ENCODE results near the gene KCNH1. TPM values are rescaled to one million over a fixed set of nuclear protein-coding genes. Genes with fewer than 3 reads are reported as not detected.
A peak's percentile ranks its signal among the peaks of the same experiment; 100 is the strongest.

The KCNH1 gene
- total RNA-seq, 1 donor from 2014 or later, result not detected

DNA sequence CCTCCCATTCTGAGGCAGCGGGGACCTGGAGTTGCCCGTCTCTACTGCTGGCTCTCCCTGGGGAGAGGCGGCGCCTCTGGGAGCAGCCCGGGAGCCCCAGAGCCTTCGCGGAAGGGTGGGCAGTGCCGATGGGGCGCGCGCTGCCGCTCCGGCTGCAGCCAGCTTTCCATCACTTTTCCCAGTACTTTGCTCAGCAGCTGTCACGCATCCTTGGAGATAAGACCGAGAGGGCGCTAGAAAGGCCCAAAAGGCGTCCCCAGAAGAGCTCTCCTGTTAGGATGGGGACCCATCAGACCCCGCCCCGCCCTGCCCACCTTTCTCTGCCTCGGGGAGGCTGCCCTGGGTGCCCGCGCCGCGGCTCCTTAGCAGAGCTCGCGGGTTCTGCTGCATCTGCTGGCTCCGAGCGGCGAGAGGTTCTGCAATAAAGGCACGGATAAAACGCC lies 534 bp downstream of the KCNH1 start:
- Histone ChIP-seq H3K4me1 (peaks cover 13% of the 10 kb centered on the region), H3K27ac (no peak overlapping the region), H3K27me3 (peaks cover 51% of the 10 kb centered on the region), H3K9me3 (no peaks in the 10 kb centered on the region), H3K36me3 (no peaks in the 10 kb centered on the region), H3K4me3 (peak overlapping the region; percentile 43)
- DNase-seq (no peak), ATAC-seq (peak; percentile 6)
- TF ChIP-seq, protein P1, sequence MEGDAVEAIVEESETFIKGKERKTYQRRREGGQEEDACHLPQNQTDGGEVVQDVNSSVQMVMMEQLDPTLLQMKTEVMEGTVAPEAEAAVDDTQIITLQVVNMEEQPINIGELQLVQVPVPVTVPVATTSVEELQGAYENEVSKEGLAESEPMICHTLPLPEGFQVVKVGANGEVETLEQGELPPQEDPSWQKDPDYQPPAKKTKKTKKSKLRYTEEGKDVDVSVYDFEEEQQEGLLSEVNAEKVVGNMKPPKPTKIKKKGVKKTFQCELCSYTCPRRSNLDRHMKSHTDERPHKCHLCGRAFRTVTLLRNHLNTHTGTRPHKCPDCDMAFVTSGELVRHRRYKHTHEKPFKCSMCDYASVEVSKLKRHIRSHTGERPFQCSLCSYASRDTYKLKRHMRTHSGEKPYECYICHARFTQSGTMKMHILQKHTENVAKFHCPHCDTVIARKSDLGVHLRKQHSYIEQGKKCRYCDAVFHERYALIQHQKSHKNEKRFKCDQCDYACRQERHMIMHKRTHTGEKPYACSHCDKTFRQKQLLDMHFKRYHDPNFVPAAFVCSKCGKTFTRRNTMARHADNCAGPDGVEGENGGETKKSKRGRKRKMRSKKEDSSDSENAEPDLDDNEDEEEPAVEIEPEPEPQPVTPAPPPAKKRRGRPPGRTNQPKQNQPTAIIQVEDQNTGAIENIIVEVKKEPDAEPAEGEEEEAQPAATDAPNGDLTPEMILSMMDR (IDR thresholded peaks at IDR 0.05), result no peak
- intact Hi-C loops (cut with DNase I), result loop anchor here (10.0 kb wide), 1 partner anchor 679 kb away; no protein-coding TSS in a partner anchor

- Histone ChIP-seq H3K4me1 (peaks cover 13% of the 10 kb centered on the region), H3K27ac (no peak overlapping the region), H3K36me3 (no peaks in the 10 kb centered on the region), H3K27me3 (peaks cover 51% of the 10 kb centered on the region), H3K4me3 (no peak overlapping the region), H3K9me3 (no peaks in the 10 kb centered on the region)
- intact Hi-C loops (cut with DNase I), result loop anchor here (10.0 kb wide), 1 partner anchor 678 kb away; no protein-coding TSS in a partner anchor
- ATAC-seq, result no peak
- no peak for DNase-seq
- TF ChIP-seq, protein P1 (IDR thresholded peaks at IDR 0.05), result no peak
These were observed 1.1 kb downstream of the KCNH1 start for GRCh38 chr1:211132721-211133392.

DNA sequence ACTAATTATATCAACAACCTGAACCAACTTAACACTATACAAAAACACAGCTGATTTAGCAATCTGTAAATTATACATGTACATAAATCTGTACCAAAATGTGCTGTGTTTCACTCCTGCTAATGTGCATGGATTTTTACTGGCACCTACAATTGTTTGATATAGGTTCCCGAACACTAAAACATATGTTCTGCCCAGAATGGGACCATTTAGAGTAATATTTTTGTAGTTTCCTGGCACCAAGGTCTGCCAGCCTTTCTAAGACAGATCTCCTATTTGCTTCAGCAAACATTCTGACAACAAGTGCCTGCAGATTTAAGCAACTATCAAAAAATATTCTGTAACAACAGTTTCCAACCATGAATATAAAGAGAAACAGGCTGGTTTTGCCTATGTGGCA lies 4.2 kb downstream of the KCNH1 start:
- intact Hi-C loops (cut with DNase I), result loop anchor here (10.0 kb wide), 1 partner anchor 675 kb away; no protein-coding TSS in a partner anchor
- no peaks in the 10 kb centered on the region for H3K9me3 ChIP-seq
- TF ChIP-seq, protein P1 (IDR thresholded peaks at IDR 0.05), result no peak
- H3K27me3 ChIP-seq, result peaks cover 40% of the 10 kb centered on the region
- peaks cover 13% of the 10 kb centered on the region for H3K4me1 ChIP-seq
- no peak overlapping the region for H3K27ac ChIP-seq
- H3K36me3 ChIP-seq, result no peaks in the 10 kb centered on the region
- no peak overlapping the region for H3K4me3 ChIP-seq
- ATAC-seq, result no peak
- DNase-seq, result no peak

DNA sequence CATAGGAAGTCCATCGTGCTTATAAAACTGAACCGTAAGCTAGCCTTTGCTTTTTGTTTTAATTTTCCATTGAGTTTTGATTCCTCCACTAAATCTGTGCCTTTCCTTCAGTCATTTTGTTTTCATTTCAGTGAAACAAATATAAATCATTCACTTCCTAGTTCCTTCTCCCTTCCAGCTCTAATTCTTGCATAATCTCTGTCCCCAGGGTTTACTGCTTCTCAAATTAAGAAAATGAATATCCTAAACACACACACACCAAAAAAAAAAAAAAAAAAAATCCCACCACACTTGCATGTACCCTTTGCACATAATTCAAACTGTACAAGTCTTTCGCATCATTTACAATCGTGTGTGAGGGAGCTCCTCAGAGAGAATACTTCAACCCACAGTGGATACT lies 6.8 kb downstream of the KCNH1 start:
- no peaks in the 10 kb centered on the region for H3K9me3 ChIP-seq
- TF ChIP-seq, protein P1 (IDR thresholded peaks at IDR 0.05), result no peak
- no peak overlapping the region for H3K27ac ChIP-seq
- H3K4me3 ChIP-seq, result no peak overlapping the region
- ATAC-seq (no peak), DNase-seq (no peak)
- intact Hi-C loops (cut with DNase I), result no loop called here
- H3K36me3 ChIP-seq, result no peaks in the 10 kb centered on the region
- H3K27me3 ChIP-seq, result peaks cover 17% of the 10 kb centered on the region
- H3K4me1 ChIP-seq, result no peaks in the 10 kb centered on the region

- Histone ChIP-seq H3K36me3 (no peaks in the 10 kb centered on the region), H3K4me1 (no peaks in the 10 kb centered on the region), H3K4me3 (no peak overlapping the region), H3K27ac (no peak overlapping the region), H3K9me3 (no peaks in the 10 kb centered on the region), H3K27me3 (peaks cover 11% of the 10 kb centered on the region)
- DNase-seq, result no peak
- TF ChIP-seq, protein P1 (IDR thresholded peaks at IDR 0.05), result no peak
- no peak for ATAC-seq
- intact Hi-C loops (cut with DNase I), result no loop called here
These were observed 7.3 kb downstream of the KCNH1 start for GRCh38 chr1:211126622-211127021.
